Raji (cell line): ENCODE results near the gene PMIS2.

ENCODE experiments used
- POLR2A ChIP-seq: IDR thresholded peaks from 2 replicates; pipeline ENCODE4 v1.6.1; 2011; ENCODE audit warnings: low read depth, low read length, control low read depth; ENCODE audit not compliant: insufficient read depth

PMIS2 gene

DNA sequence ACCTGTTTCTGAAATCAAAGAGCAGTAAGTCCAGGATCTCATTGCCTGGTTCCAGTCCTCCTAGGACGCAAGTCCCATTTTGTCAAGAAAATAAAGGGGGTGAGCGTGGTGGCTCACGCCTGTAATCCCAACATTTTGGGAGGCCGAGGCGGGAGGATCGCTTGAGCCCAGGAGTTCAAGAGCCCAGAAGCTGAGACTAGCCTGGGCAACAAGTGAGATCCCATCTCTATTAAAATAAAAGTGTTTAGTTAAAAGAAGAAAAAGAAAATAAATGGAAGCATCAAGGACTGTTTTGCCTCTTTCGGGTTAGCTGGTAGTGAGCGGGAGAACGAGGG, 26.2 kb downstream of the PMIS2 start:
- TF ChIP-seq POLR2A: no peak

GRCh38 chr19:35612559-35613321, 26.8 kb downstream of the PMIS2 start, which contains the start of gene HAUS5:
Gene HAUS5 (plus strand): TSS chr19:35612735. CDS start chr19:35612795, 60 bp downstream.
- peak; percentile 87 for TF ChIP-seq POLR2A

GRCh38 chr19:35613574-35613973, 27.6 kb downstream of the PMIS2 start:
- TF ChIP-seq POLR2A: no peak

DNA sequence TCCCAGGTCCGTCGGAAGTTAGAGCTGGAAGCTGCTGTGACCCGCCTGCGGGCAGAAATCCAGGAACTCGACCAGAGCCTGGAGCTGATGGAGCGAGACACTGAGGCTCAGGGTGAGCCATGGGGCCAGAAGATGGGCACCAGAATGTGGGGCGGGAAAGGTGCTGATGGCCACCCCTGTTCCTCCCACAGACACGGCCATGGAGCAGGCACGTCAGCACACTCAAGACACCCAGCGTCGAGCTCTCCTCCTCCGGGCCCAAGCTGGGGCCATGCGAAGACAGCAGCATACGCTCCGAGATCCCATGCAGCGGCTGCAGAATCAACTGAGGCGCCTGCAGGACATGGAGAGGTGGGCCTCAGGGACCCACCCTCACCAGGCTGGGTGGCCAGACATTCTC, 29.1 kb downstream of the PMIS2 start:
- no peak for TF ChIP-seq POLR2A

DNA sequence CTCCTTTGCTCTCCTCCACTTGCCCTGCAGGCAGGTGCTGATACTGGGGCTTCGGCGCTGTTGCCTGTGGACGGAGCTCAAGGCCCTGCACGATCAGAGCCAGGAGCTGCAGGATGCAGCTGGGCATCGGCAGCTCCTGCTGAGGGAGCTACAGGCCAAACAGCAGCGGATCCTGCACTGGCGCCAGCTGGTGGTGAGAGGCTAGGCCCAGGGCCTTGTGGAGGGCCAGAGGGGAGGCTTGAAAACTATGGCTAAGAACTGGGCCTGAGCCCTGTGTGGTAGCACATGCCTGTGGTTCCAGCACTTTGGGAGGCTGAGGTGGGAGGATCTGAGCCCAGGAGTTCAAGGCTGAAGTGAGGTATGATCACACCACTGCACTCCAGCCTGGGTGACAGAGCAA, 32.9 kb downstream of the PMIS2 start:
- no peak for TF ChIP-seq POLR2A

GRCh38 chr19:35619290-35619923, 33.4 kb downstream of the PMIS2 start:
- no peak for TF ChIP-seq POLR2A

GRCh38 chr19:35620001-35620400, 34.0 kb downstream of the PMIS2 start:
- no peak for TF ChIP-seq POLR2A

DNA sequence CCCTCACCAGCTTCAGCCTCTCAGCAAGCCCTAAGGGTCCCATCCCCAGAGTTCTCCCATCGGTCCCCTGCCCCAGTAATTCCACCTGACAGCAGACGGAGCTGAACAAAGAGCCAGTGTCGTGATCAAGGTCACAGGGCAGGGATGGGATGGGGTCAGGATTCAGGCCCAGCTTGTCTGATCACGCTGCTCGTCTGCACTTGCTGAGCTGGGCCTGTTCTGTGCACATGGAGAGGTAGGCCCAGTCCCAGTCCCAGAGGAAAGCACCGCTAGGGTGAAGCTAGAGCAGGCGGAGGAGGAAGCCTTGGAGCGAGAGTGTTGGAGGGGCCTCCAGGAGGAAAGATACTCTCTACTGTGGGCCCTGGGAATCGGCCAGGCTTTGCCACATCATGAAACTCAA, 35.7 kb downstream of the PMIS2 start:
- TF ChIP-seq POLR2A: no peak

- no peak for TF ChIP-seq POLR2A
Measured at GRCh38 chr19:35622750-35623149, 36.8 kb downstream of the PMIS2 start.

DNA sequence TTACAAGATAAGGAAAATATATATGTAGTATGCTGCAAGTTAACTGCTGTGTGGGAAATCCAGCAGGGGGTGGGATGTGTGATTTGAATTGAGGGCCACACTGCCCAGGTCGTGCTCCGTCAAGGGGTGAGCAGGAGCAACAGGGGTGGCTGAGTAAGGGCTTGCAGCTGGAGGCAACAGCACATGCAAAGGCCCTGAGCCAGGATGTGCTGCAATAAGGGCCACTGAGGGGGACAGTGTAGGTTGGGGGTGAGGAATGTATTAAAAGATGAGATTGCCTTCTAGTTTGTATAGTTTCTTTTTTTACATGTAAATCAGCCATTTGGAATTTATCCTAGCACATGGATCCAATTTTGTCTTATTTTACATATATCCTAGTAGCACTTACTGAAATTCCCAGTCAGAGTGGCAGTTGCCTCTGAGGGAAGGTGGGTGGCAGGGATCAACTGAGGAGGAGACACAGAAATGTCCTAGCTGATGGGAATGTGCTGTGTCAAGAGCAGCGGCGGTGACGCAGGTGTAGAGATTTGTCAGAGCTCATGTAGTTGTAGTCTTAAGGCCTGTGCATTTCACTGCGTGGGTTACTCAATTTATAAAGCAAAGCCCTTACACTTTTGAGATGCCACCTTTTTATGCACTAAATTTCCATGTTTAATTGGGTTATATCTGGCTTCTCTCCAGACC, 37.5 kb downstream of the PMIS2 start:
- no peak for TF ChIP-seq POLR2A

DNA sequence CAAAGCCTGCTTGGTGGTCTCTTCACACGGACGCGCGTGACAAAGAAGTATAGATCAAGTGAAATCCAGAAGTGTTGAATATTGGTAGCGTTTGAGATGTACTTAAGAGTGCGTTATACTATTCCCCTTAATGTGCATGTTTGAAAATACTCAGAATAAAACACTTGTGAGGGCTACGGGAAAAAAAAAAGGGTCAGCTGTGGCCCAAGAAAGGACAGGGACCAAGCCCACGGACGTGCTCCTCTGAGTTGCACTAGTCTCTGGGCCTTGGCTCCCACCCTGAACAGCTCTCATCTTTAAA, 42.2 kb downstream of the PMIS2 start:
- TF ChIP-seq POLR2A: no peak

DNA sequence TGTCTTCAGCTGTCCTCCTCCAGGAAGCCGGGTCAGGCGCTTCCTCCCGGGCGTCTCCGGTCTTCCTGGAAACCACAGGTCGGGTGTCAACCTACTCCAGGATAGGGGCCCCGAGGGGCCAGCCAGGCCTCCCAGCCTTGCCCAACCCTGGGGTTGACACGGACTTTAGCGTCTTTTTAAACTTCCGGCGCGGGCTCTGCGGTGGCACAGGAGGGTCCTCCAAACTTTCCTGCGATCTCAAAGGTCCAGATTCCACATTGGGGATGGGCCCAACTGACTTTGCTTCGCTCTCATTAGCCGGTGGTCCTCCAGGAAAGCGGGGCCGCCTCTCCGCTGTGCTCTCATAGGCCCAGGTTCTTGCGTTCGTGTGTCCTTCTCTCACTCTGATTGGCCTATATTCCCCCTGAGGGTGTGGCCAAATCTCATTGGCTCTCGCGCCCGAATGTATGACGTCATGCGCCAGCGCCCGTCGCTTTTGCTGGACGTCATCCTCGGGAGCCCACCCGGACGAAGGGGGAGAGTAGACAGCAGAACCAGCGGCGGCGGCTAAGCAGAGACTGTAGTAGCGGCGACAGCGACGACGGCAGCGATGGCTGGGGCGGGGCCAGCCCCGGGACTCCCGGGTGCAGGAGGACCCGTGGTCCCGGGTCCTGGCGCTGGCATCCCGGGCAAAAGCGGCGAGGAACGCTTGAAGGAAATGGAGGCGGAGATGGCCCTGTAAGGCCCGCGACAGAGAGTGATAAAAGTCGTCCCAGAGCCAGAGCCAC, 42.8 kb downstream of the PMIS2 start, which contains the start of gene RBM42:
Gene RBM42, plus strand, starts transcription at position 472 of the 767 bp plus-strand sequence. Its CDS starts 118 bp downstream, at position 590.
- peak; percentile 63 for TF ChIP-seq POLR2A

GRCh38 chr19:35629332-35629633, 43.3 kb downstream of the PMIS2 start:
- no peak for TF ChIP-seq POLR2A

- TF ChIP-seq POLR2A: no peak
Measured at GRCh38 chr19:35633727-35634440, 47.9 kb downstream of the PMIS2 start.

- TF ChIP-seq POLR2A: no peak
Measured at GRCh38 chr19:35636651-35637050, 50.7 kb downstream of the PMIS2 start.
